Keratinocyte (primary cell): Measurements from ENCODE around the gene MGRN1. TPM values are rescaled to one million over a fixed set of nuclear protein-coding genes. Genes with fewer than 3 reads are reported as not detected.

ENCODE experiments used
- DNase-seq: peaks from one replicate; pipeline ENCODE4 v3.0.0-alpha.2; 2011; ENCODE audit warnings: low read depth, missing footprints, low spot score
- FAIRE-seq: peaks from 2 replicates; lab custom pipeline; 2011; peaks lifted over from hg19 to GRCh38; lab: Jason Lieb, UNC
- H2AFZ ChIP-seq: 2 replicates; pipeline ENCODE4 v1.6.0; 2012; ENCODE audit warnings: low read length, control low read depth, inconsistent platforms; ENCODE audit not compliant: control insufficient read depth
- H3K27ac ChIP-seq: 2 replicates; pipeline ENCODE4 v1.5.1; 2011; ENCODE audit warnings: low read length; ENCODE audit not compliant: control insufficient read depth, insufficient read depth
- H3K27me3 ChIP-seq: 3 replicates; pipeline ENCODE4 v1.6.0; 2011; ENCODE audit warnings: low read length; ENCODE audit not compliant: control insufficient read depth, insufficient read depth; ENCODE audit errors: extremely low read depth
- H3K36me3 ChIP-seq, 2 experiments: 2 replicates in 1 of 2; 3 replicates in 1 of 2; pipeline ENCODE4 v1.5.1; 2011; ENCODE audit warnings: low read length in 2 of 2, mild to moderate bottlenecking in 1 of 2; ENCODE audit not compliant: control insufficient read depth in 2 of 2, insufficient read depth in 2 of 2; ENCODE audit errors: extremely low read depth in 1 of 2
- H3K4me1 ChIP-seq: 3 replicates; pipeline ENCODE4 v1.5.1; 2011; ENCODE audit warnings: low read length; ENCODE audit not compliant: control insufficient read depth, insufficient read depth; ENCODE audit errors: extremely low read depth
- H3K4me2 ChIP-seq: 3 replicates; pipeline ENCODE4 v1.6.0; 2011; ENCODE audit warnings: low read depth, low read length; ENCODE audit not compliant: control insufficient read depth, insufficient read depth; ENCODE audit errors: extremely low read depth
- H3K4me3 ChIP-seq, 3 experiments: fragments of 200-600 bp in 1 of 3; sonication (generic) in 1 of 3; 2 replicates in 2 of 3; 3 replicates in 1 of 3; pipeline ENCODE4 v1.5.1; 2011 to 2016; ENCODE audit warnings: low read length in 3 of 3, mild to moderate bottlenecking in 3 of 3, control low read depth in 2 of 3, inconsistent platforms in 1 of 3, low read depth in 1 of 3, mixed read lengths in 1 of 3, mixed run types in 1 of 3, moderate library complexity in 1 of 3; ENCODE audit not compliant: control insufficient read depth in 2 of 3, insufficient read depth in 2 of 3; ENCODE audit errors: extremely low read depth in 1 of 3
- H3K79me2 ChIP-seq: 2 replicates; pipeline ENCODE4 v1.6.0; 2012; ENCODE audit warnings: low read length; ENCODE audit not compliant: control insufficient read depth, insufficient read depth
- H3K9ac ChIP-seq: 3 replicates; pipeline ENCODE4 v1.6.0; 2011; ENCODE audit warnings: low read length; ENCODE audit not compliant: control insufficient read depth, insufficient read depth; ENCODE audit errors: extremely low read depth
- H3K9me1 ChIP-seq: 3 replicates; pipeline ENCODE4 v1.6.0; 2011; ENCODE audit warnings: low read length; ENCODE audit not compliant: control insufficient read depth, insufficient read depth; ENCODE audit errors: extremely low read depth
- H3K9me3 ChIP-seq: 2 replicates; pipeline ENCODE4 v1.5.1; 2012; ENCODE audit warnings: low read depth, low read length; ENCODE audit not compliant: control insufficient read depth
- H4K20me1 ChIP-seq: 3 replicates; pipeline ENCODE4 v1.6.0; 2011; ENCODE audit warnings: low read length; ENCODE audit not compliant: control insufficient read depth, insufficient read depth; ENCODE audit errors: extremely low read depth
- EZH2 ChIP-seq: IDR thresholded peaks from one replicate; pipeline ENCODE4 v1.6.1; 2012; ENCODE audit warnings: inconsistent platforms, mild to moderate bottlenecking, low read length, moderate library complexity
- dilution Hi-C: fragments of 300-500 bp; cut with MboI; formaldehyde crosslinking; loops from one replicate; pipeline ENCODE4 v1.7.0; 2020; ENCODE audit warnings: low sequenced_read_pairs; ENCODE audit not compliant: extremely low pct_ligation_motif_present
- polyA plus RNA-seq, 5 experiments: library from polyadenylated mRNA; depleted of rRNA in 3 of 5; stranded (reverse) in 3 of 5; stranded (forward) in 1 of 5; unstranded in 1 of 5; fragments of >200 nt; gene quantifications; 1 replicate in 1 of 5; 2 replicates in 3 of 5; 3 replicates in 1 of 5; pipeline versions ENCODE4 v1.2.1 to v1.2.3, GENCODE V29; 2011 to 2012; ENCODE audit warnings: missing spikeins in 2 of 5, low read depth in 1 of 5, low replicate concordance in 1 of 5
- TF ChIP-seq, protein P1 (sequence below), 3 experiments: IDR thresholded peaks in 1 of 3; conservative IDR thresholded peaks in 1 of 3; optimal IDR thresholded peaks in 1 of 3; 2 replicates in 2 of 3; 3 replicates in 1 of 3; pipeline versions ENCODE3 to v1.5.1; 2011; ENCODE audit warnings: low read length in 3 of 3, mild to moderate bottlenecking in 3 of 3, moderate library complexity in 2 of 3, control low read depth in 1 of 3, inconsistent platforms in 1 of 3; ENCODE audit not compliant: insufficient read depth in 2 of 3; ENCODE audit errors: extremely low read depth in 1 of 3

Gene MGRN1
- polyA plus RNA-seq, 1 donor (not counting 4 experiments of a cell fraction or from before 2014, with no cell fraction given) = 1.9 TPM

DNA sequence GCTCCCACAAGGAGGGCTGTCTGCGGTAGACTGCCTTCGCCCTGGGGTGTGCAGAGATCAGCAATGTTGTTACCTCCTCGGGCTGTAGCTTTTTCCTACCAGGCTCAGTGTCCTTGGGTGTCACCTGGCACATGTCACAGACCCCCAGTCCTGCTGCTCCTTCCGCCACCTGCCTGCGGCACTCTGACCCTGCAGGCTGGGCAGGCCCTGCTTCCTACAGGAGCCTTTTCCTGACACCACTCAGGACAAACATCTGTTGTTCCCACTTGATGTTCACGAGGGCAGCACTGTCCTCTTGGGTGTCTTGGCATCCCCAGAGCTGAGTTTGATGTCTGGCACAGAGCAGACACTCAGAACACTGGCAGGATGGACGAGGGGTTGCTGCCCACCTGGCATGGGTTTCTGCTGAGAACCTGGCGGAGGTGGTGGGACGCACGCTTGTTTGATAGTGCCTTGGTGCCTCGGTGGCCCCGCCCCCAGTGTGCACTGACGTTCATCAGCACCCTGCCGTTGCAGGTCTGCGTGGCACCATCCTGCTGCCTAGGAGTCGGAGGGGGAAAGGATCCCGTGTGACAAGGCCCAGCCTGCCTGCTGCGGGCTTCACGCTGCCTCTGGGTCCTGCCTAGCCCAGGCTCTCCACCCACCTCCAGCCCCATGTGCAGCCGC is 42.0 kb downstream of the MGRN1 start:
- Histone ChIP-seq H3K4me1 (peaks cover 14% of the 10 kb centered on the region), H3K27me3 (no peaks in the 10 kb centered on the region), H3K9me3 (no peaks in the 10 kb centered on the region), H3K27ac (no peak overlapping the region), H3K4me2 (no peak overlapping the region), H2AFZ (no peak overlapping the region), H3K36me3 (peaks cover 9 to 36% of the 10 kb centered on the region in 2 experiments), H3K79me2 (no peaks in the 10 kb centered on the region), H3K9ac (no peak overlapping the region), H3K4me3 (no peak overlapping the region), H4K20me1 (no peaks in the 10 kb centered on the region), H3K9me1 (no peaks in the 10 kb centered on the region)
- DNase-seq (no peak), FAIRE-seq (no peak)
- dilution Hi-C loops = no loop called here
- no peak for TF ChIP-seq EZH2
- TF ChIP-seq, protein P1, sequence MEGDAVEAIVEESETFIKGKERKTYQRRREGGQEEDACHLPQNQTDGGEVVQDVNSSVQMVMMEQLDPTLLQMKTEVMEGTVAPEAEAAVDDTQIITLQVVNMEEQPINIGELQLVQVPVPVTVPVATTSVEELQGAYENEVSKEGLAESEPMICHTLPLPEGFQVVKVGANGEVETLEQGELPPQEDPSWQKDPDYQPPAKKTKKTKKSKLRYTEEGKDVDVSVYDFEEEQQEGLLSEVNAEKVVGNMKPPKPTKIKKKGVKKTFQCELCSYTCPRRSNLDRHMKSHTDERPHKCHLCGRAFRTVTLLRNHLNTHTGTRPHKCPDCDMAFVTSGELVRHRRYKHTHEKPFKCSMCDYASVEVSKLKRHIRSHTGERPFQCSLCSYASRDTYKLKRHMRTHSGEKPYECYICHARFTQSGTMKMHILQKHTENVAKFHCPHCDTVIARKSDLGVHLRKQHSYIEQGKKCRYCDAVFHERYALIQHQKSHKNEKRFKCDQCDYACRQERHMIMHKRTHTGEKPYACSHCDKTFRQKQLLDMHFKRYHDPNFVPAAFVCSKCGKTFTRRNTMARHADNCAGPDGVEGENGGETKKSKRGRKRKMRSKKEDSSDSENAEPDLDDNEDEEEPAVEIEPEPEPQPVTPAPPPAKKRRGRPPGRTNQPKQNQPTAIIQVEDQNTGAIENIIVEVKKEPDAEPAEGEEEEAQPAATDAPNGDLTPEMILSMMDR (optimal IDR thresholded peaks at IDR 0.05 in 1 of 3, IDR thresholded peaks at IDR 0.05 in 1 of 3, conservative IDR thresholded peaks at IDR 0.05 in 1 of 3; ENCODE audit: extremely low read depth in 1 of 3, insufficient read depth in 2 of 3, low read length in 3 of 3) = no peak

DNA sequence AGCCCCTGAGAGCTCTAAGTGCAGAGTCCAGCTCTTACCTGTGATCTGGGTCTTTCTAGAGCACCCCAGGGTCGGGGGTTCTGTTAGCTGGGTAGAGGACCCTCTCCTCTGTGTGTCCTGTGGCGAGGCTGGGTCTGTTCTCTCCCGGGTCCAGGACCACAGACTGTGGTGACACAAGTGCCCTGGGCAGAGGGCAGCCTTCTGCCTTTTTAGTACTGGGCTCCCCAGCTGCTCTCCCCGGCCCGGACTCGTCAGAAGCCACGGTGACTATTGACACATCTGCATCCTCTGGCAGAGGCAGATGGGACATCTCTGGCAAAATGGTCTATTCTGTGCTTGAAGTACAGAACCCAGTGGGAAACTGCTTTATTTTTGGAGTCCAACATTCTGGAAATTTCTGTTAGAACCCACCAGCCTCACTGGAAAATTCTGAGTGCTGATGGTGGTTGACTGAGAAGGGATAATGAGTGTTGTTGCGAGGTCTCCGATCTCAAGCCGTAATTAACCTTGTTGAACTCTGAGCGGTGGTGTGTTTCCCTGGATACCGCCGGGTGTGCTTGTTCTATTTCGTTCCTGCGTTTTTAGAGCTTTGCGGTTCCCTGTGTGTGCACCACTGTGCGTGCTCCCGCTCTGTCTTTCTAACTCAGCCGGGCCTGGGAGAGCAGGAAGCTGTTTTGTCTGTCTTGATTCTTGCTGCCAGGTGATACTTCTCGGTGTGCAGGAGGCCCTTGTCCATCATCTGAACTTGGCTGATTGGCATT is 42.8 kb downstream of the MGRN1 start:
- Histone ChIP-seq H3K27me3 (no peaks in the 10 kb centered on the region), H3K9me1 (no peaks in the 10 kb centered on the region), H3K9ac (no peak overlapping the region), H3K9me3 (no peaks in the 10 kb centered on the region), H4K20me1 (no peaks in the 10 kb centered on the region), H3K27ac (no peak overlapping the region), H3K4me2 (no peak overlapping the region), H3K79me2 (no peaks in the 10 kb centered on the region), H3K36me3 (peaks cover 9 to 36% of the 10 kb centered on the region in 2 experiments), H3K4me3 (no peak overlapping the region), H3K4me1 (peaks cover 14% of the 10 kb centered on the region), H2AFZ (no peak overlapping the region)
- dilution Hi-C loops = no loop called here
- TF ChIP-seq, protein P1 (optimal IDR thresholded peaks at IDR 0.05 in 1 of 3, IDR thresholded peaks at IDR 0.05 in 1 of 3, conservative IDR thresholded peaks at IDR 0.05 in 1 of 3; ENCODE audit: extremely low read depth in 1 of 3, insufficient read depth in 2 of 3, low read length in 3 of 3) = no peak
- no peak for TF ChIP-seq EZH2
- FAIRE-seq (no peak), DNase-seq (no peak)
